Right renal cortex interstitium (tissue), 3 donors: Measurements from ENCODE around the gene DPCD. TPM values are rescaled to one million over a fixed set of nuclear protein-coding genes. Genes with fewer than 3 reads are reported as not detected.
"Not testable (repeated sequence)": the region's sequence is repeated elsewhere in the genome, so short reads cannot be mapped to it uniquely, and the experiment has no call there.

Source experiments
- DNase-seq, 3 donors: peaks; one replicate each; pipeline ENCODE4 v3.0.0-alpha.2; 2013; ENCODE audit warnings: low read depth in 3 of 3, low spot score in 2 of 3
- polyA plus RNA-seq, 3 donors: library from polyadenylated mRNA; unstranded; fragments of 120-200 nt; gene quantifications; one replicate each; pipeline ENCODE4 v1.2.1, GENCODE V29; 2013; ENCODE audit not compliant: insufficient read length in 3 of 3

The DPCD gene
- polyA plus RNA-seq, 3 donors, result 45.4 to 48.3 (median 47.8) TPM

GRCh38 chr10:101579516-101579870, 8.6 kb upstream of the DPCD start:
- no peak for DNase-seq

- no peak for DNase-seq
Measured at GRCh38 chr10:101580486-101581399, 7.4 kb upstream of the DPCD start.

GRCh38 chr10:101585841-101586240, 2.3 kb upstream of the DPCD start:
- no peak for DNase-seq

GRCh38 chr10:101588879-101589278, 758 bp downstream of the DPCD start:
- DNase-seq, result no peak

- not testable (repeated sequence) for DNase-seq
Measured at GRCh38 chr10:101593331-101593730, 5.2 kb downstream of the DPCD start.

- DNase-seq, result no peak
Measured at GRCh38 chr10:101595591-101596433, 7.7 kb downstream of the DPCD start.

- no peak for DNase-seq
Measured at GRCh38 chr10:101597091-101597900, 9.2 kb downstream of the DPCD start.

- DNase-seq, result no peak
Measured at GRCh38 chr10:101601541-101601940, 13.4 kb downstream of the DPCD start.

- peak; percentile 47 to 60 (median 58) for DNase-seq
Measured at GRCh38 chr10:101602761-101603398, 14.8 kb downstream of the DPCD start.

GRCh38 chr10:101607124-101607523, 19.0 kb downstream of the DPCD start:
- DNase-seq, result no peak

GRCh38 chr10:101609481-101609880, 21.4 kb downstream of the DPCD start:
- no peak for DNase-seq

- DNase-seq, result no peak
Measured at GRCh38 chr10:101611096-101611905, 23.2 kb downstream of the DPCD start.

- no peak for DNase-seq
Measured at GRCh38 chr10:101612086-101612485, 24.0 kb downstream of the DPCD start.

- no peak for DNase-seq
Measured at GRCh38 chr10:101612872-101613271, 24.8 kb downstream of the DPCD start.

GRCh38 chr10:101613646-101614045, 25.5 kb downstream of the DPCD start:
- no peak for DNase-seq

- no peak for DNase-seq
Measured at GRCh38 chr10:101614663-101615524, 26.8 kb downstream of the DPCD start.

- DNase-seq, result no peak
Measured at GRCh38 chr10:101615525-101616116, 27.5 kb downstream of the DPCD start.

GRCh38 chr10:101616415-101617101, 28.4 kb downstream of the DPCD start:
- no peak for DNase-seq
